HEK293T (cell line): ENCODE data around the gene C9orf43.

ENCODE experiments used
- ARNT ChIP-seq: fragments of 450-650 bp; IDR thresholded peaks from 2 replicates; pipeline ENCODE4 v1.6.1; 2017; ENCODE audit warnings: mild to moderate bottlenecking
- BHLHE40 ChIP-seq: fragments of 450-650 bp; IDR thresholded peaks from 2 replicates; pipeline ENCODE4 v1.6.1; 2016; ENCODE audit warnings: mild to moderate bottlenecking, moderate library complexity, borderline replicate concordance
- FOXK2 ChIP-seq: fragments of 450-650 bp; IDR thresholded peaks from 2 replicates; pipeline ENCODE4 v1.6.1; 2016; ENCODE audit warnings: mild to moderate bottlenecking
- HDGF ChIP-seq: fragments of 450-650 bp; IDR thresholded peaks from 2 replicates; pipeline ENCODE4 v1.6.1; 2017; ENCODE audit warnings: antibody characterized with exemption, borderline replicate concordance
- SUZ12 ChIP-seq: fragments of 450-650 bp; IDR thresholded peaks from 2 replicates; pipeline ENCODE4 v1.6.1; 2016; ENCODE audit warnings: mild to moderate bottlenecking
- TARDBP ChIP-seq: fragments of 450-650 bp; IDR thresholded peaks from 2 replicates; pipeline ENCODE4 v1.6.1; 2016
- TF ChIP-seq, protein P1 (sequence below): fragments of 450-650 bp; IDR thresholded peaks from 2 replicates; pipeline ENCODE4 v1.6.1; 2016

DNA sequence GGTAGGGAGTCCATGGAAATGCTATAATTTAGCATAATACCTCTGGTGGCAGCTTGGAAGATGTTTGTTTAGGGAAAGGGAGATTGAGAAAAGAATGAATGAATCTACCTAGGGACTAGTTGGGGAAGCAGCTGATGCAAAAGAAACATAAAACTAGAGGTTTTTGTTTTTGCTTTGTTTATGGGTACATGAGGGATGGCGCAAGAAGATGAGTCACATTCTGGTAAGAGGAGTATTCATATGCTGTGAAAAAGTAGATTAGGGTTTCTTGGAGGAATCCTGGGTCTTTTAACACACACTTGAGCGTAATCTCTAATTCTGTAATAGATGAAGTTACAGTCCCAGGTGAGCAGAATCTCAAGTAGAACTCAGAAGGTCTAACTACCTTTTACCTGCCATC is 17.1 kb downstream of the C9orf43 start:
- TF ChIP-seq HDGF (no peak), BHLHE40 (no peak), TARDBP (no peak), ARNT (no peak), SUZ12 (no peak), FOXK2 (no peak)
- TF ChIP-seq, protein P1, sequence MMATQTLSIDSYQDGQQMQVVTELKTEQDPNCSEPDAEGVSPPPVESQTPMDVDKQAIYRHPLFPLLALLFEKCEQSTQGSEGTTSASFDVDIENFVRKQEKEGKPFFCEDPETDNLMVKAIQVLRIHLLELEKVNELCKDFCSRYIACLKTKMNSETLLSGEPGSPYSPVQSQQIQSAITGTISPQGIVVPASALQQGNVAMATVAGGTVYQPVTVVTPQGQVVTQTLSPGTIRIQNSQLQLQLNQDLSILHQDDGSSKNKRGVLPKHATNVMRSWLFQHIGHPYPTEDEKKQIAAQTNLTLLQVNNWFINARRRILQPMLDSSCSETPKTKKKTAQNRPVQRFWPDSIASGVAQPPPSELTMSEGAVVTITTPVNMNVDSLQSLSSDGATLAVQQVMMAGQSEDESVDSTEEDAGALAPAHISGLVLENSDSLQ = no peak
